Activated T-helper 17 cell treated with anti-CD3 and anti-CD28 coated beads, Interleukin-2, amount 50 U/mL, for 72 hours (primary cell): ENCODE measurements around the gene MICAL2. TPM values are rescaled to one million over a fixed set of nuclear protein-coding genes. Genes with fewer than 3 reads are reported as not detected.

Experiments
- ATAC-seq: fragments of 150-1000 bp; cut with Tn5 transposase; replicated peaks from 2 replicates; pipeline ENCODE4 v1.10.0; 2021; ENCODE audit warnings: mild to moderate bottlenecking, moderate library complexity
- H3K27ac Mint-ChIP-seq: one replicate; pipeline ENCODE4 v1.8.0; 2022; ENCODE audit warnings: mixed read lengths
- H3K27me3 Mint-ChIP-seq: one replicate; pipeline ENCODE4 v1.8.0; 2022; ENCODE audit warnings: mixed read lengths
- H3K36me3 Mint-ChIP-seq: one replicate; pipeline ENCODE4 v1.8.0; 2022; ENCODE audit warnings: low read depth, mild to moderate bottlenecking, mixed read lengths
- H3K4me1 Mint-ChIP-seq: one replicate; pipeline ENCODE4 v1.8.0; 2022; ENCODE audit warnings: mixed read lengths
- H3K4me3 Mint-ChIP-seq: one replicate; pipeline ENCODE4 v1.8.0; 2022; ENCODE audit warnings: mild to moderate bottlenecking, mixed read lengths
- H3K9me3 Mint-ChIP-seq: one replicate; pipeline ENCODE4 v1.8.0; 2022; ENCODE audit warnings: mixed read lengths
- total RNA-seq, 2 donors: library from RNA; stranded (reverse); gene quantifications; one replicate each; pipeline ENCODE4 v1.2.3, GENCODE V29; 2022

The MICAL2 gene
- 100 to 1,000 TPM; 127 to 253 TPM for total RNA-seq

GRCh38 chr11:12110201-12110713, at the start of gene MICAL2:
TSS of gene MICAL2 (plus strand) at chr11:12110590. CDS start at chr11:12162156, 51,566 bp downstream.
- Mint-ChIP-seq H3K27ac (peak within 1 kb of the TSS; percentile 95), H3K4me1 (peaks cover 29% of the 10 kb centered on the region), H3K9me3 (no peaks in the 10 kb centered on the region), H3K4me3 (peak within 1 kb of the TSS; percentile 88), H3K36me3 (peaks cover 10% of the 10 kb centered on the region), H3K27me3 (no peaks in the 10 kb centered on the region)
- ATAC-seq = peak; percentile 90

- Mint-ChIP-seq H3K4me1 (no peaks in the 10 kb centered on the region), H3K9me3 (no peaks in the 10 kb centered on the region), H3K36me3 (no peaks in the 10 kb centered on the region), H3K27me3 (no peaks in the 10 kb centered on the region), H3K4me3 (no peak overlapping the region), H3K27ac (no peak overlapping the region)
- ATAC-seq = no peak
These were observed 48.4 kb upstream of the MICAL2 start for GRCh38 chr11:12061851-12062560.

GRCh38 chr11:12063251-12063650, 47.1 kb upstream of the MICAL2 start:
- H3K4me1 Mint-ChIP-seq = no peaks in the 10 kb centered on the region
- H3K36me3 Mint-ChIP-seq = no peaks in the 10 kb centered on the region
- ATAC-seq = no peak
- H3K9me3 Mint-ChIP-seq = no peaks in the 10 kb centered on the region
- no peaks in the 10 kb centered on the region for H3K27me3 Mint-ChIP-seq
- H3K4me3 Mint-ChIP-seq = no peak overlapping the region
- H3K27ac Mint-ChIP-seq = no peak overlapping the region

GRCh38 chr11:12064136-12064953, 46.0 kb upstream of the MICAL2 start:
- H3K27me3 Mint-ChIP-seq = no peaks in the 10 kb centered on the region
- H3K27ac Mint-ChIP-seq = no peak overlapping the region
- no peak for ATAC-seq
- no peaks in the 10 kb centered on the region for H3K36me3 Mint-ChIP-seq
- H3K4me3 Mint-ChIP-seq = no peak overlapping the region
- no peaks in the 10 kb centered on the region for H3K4me1 Mint-ChIP-seq
- no peaks in the 10 kb centered on the region for H3K9me3 Mint-ChIP-seq

- H3K9me3 Mint-ChIP-seq = no peaks in the 10 kb centered on the region
- no peak for ATAC-seq
- no peak overlapping the region for H3K4me3 Mint-ChIP-seq
- H3K27me3 Mint-ChIP-seq = no peaks in the 10 kb centered on the region
- H3K27ac Mint-ChIP-seq = no peak overlapping the region
- H3K4me1 Mint-ChIP-seq = no peaks in the 10 kb centered on the region
- H3K36me3 Mint-ChIP-seq = no peaks in the 10 kb centered on the region
These were observed 45.5 kb upstream of the MICAL2 start for GRCh38 chr11:12064954-12065280.

- peak overlapping the region; percentile 15 for H3K27ac Mint-ChIP-seq
- H3K36me3 Mint-ChIP-seq = no peaks in the 10 kb centered on the region
- no peaks in the 10 kb centered on the region for H3K4me1 Mint-ChIP-seq
- ATAC-seq = peak; percentile 38
- no peak overlapping the region for H3K4me3 Mint-ChIP-seq
- H3K9me3 Mint-ChIP-seq = no peaks in the 10 kb centered on the region
- H3K27me3 Mint-ChIP-seq = no peaks in the 10 kb centered on the region
These were observed 44.2 kb upstream of the MICAL2 start for GRCh38 chr11:12066056-12066798.

GRCh38 chr11:12066799-12067508, 43.4 kb upstream of the MICAL2 start:
- peak overlapping the region; percentile 15 for H3K27ac Mint-ChIP-seq

GRCh38 chr11:12067796-12068357, 42.5 kb upstream of the MICAL2 start:
- H3K4me1 Mint-ChIP-seq = no peaks in the 10 kb centered on the region
- H3K9me3 Mint-ChIP-seq = no peaks in the 10 kb centered on the region
- H3K36me3 Mint-ChIP-seq = no peaks in the 10 kb centered on the region
- no peak overlapping the region for H3K4me3 Mint-ChIP-seq
- ATAC-seq = no peak
- no peaks in the 10 kb centered on the region for H3K27me3 Mint-ChIP-seq
- no peak overlapping the region for H3K27ac Mint-ChIP-seq

More at GRCh38 chr11:12066799-12067508, 43.4 kb upstream of the MICAL2 start:
- Mint-ChIP-seq H3K27me3 (no peaks in the 10 kb centered on the region), H3K4me3 (no peak overlapping the region), H3K36me3 (no peaks in the 10 kb centered on the region), H3K4me1 (no peaks in the 10 kb centered on the region), H3K9me3 (no peaks in the 10 kb centered on the region)
- no peak for ATAC-seq

- no peaks in the 10 kb centered on the region for H3K4me1 Mint-ChIP-seq
- H3K27me3 Mint-ChIP-seq = no peaks in the 10 kb centered on the region
- no peak overlapping the region for H3K27ac Mint-ChIP-seq
- ATAC-seq = no peak
- H3K4me3 Mint-ChIP-seq = no peak overlapping the region
- H3K9me3 Mint-ChIP-seq = no peaks in the 10 kb centered on the region
- H3K36me3 Mint-ChIP-seq = no peaks in the 10 kb centered on the region
These were observed 41.2 kb upstream of the MICAL2 start for GRCh38 chr11:12069066-12069676.

- Mint-ChIP-seq H3K27me3 (peaks cover 4% of the 10 kb centered on the region), H3K27ac (no peak overlapping the region), H3K4me3 (no peak overlapping the region), H3K36me3 (no peaks in the 10 kb centered on the region), H3K9me3 (no peaks in the 10 kb centered on the region), H3K4me1 (peaks cover 4% of the 10 kb centered on the region)
- ATAC-seq = no peak
These were observed 39.7 kb upstream of the MICAL2 start for GRCh38 chr11:12070446-12071267.

- no peak overlapping the region for H3K27ac Mint-ChIP-seq
- peaks cover 4% of the 10 kb centered on the region for H3K4me1 Mint-ChIP-seq
- no peaks in the 10 kb centered on the region for H3K9me3 Mint-ChIP-seq
- ATAC-seq = no peak
- H3K27me3 Mint-ChIP-seq = peaks cover 4% of the 10 kb centered on the region
- no peak overlapping the region for H3K4me3 Mint-ChIP-seq
- no peaks in the 10 kb centered on the region for H3K36me3 Mint-ChIP-seq
These were observed 38.8 kb upstream of the MICAL2 start for GRCh38 chr11:12071574-12071973.

- H3K4me3 Mint-ChIP-seq = no peak overlapping the region
- H3K9me3 Mint-ChIP-seq = no peaks in the 10 kb centered on the region
- H3K4me1 Mint-ChIP-seq = peaks cover 10% of the 10 kb centered on the region
- ATAC-seq = no peak
- peaks cover 4% of the 10 kb centered on the region for H3K27me3 Mint-ChIP-seq
- peak overlapping the region; percentile 50 for H3K27ac Mint-ChIP-seq
- no peaks in the 10 kb centered on the region for H3K36me3 Mint-ChIP-seq
These were observed 37.0 kb upstream of the MICAL2 start for GRCh38 chr11:12073436-12073835.

GRCh38 chr11:12073886-12074285, 36.5 kb upstream of the MICAL2 start:
- peak overlapping the region; percentile 50 for H3K27ac Mint-ChIP-seq
- H3K4me3 Mint-ChIP-seq = no peak overlapping the region
- peaks cover 10% of the 10 kb centered on the region for H3K4me1 Mint-ChIP-seq
- H3K36me3 Mint-ChIP-seq = no peaks in the 10 kb centered on the region
- H3K9me3 Mint-ChIP-seq = no peaks in the 10 kb centered on the region
- no peak for ATAC-seq
- H3K27me3 Mint-ChIP-seq = peaks cover 4% of the 10 kb centered on the region
